Loucy (cell line): ENCODE results near the gene JOSD2.

ENCODE experiments used
- H2AFZ ChIP-seq: fragments of 200-600 bp; sonication (generic); 2 replicates; pipeline ENCODE4 v1.6.0; 2016; ENCODE audit warnings: antibody characterized with exemption, mild to moderate bottlenecking, low read length, moderate library complexity
- H3F3A ChIP-seq: fragments of 200-600 bp; 2 replicates; pipeline ENCODE4 v1.6.0; 2016; ENCODE audit warnings: antibody characterized with exemption, low read depth, mild to moderate bottlenecking
- H3K27me3 ChIP-seq: fragments of 200-600 bp; sonication (generic); 2 replicates; pipeline ENCODE4 v1.6.1; 2014; ENCODE audit warnings: low read length, mild to moderate bottlenecking; ENCODE audit not compliant: insufficient read depth, poor library complexity, severe bottlenecking
- H3K36me3 ChIP-seq: fragments of 200-600 bp; sonication (generic); 2 replicates; pipeline ENCODE4 v1.6.1; 2016; ENCODE audit warnings: low read length; ENCODE audit not compliant: insufficient read depth
- H3K4me1 ChIP-seq: fragments of 200-600 bp; sonication (generic); 2 replicates; pipeline ENCODE4 v1.5.1; 2014; ENCODE audit warnings: low read length, mild to moderate bottlenecking; ENCODE audit not compliant: insufficient read depth, poor library complexity, severe bottlenecking
- H3K4me2 ChIP-seq: fragments of 200-600 bp; sonication (generic); 2 replicates; pipeline ENCODE4 v1.6.0; 2014; ENCODE audit warnings: antibody characterized with exemption, low read length, low read depth, mild to moderate bottlenecking; ENCODE audit not compliant: poor library complexity, severe bottlenecking
- H3K4me3 ChIP-seq: fragments of 200-600 bp; sonication (generic); 2 replicates; pipeline ENCODE4 v1.5.1; 2014; ENCODE audit warnings: low read length, mild to moderate bottlenecking, mixed read lengths; ENCODE audit not compliant: poor library complexity, severe bottlenecking
- H3K79me2 ChIP-seq: fragments of 200-600 bp; sonication (generic); 2 replicates; pipeline ENCODE4 v1.6.1; 2014; ENCODE audit warnings: low read length; ENCODE audit not compliant: insufficient read depth
- H3K9ac ChIP-seq: fragments of 200-600 bp; sonication (generic); 2 replicates; pipeline ENCODE4 v1.6.0; 2014; ENCODE audit warnings: mild to moderate bottlenecking, low read depth, low read length, moderate library complexity; ENCODE audit not compliant: poor library complexity, severe bottlenecking
- H3K9me2 ChIP-seq: fragments of 200-600 bp; sonication (generic); replicated peaks from 2 replicates; pipeline ENCODE4 v1.6.1; 2016; ENCODE audit warnings: low read depth, low read length, mixed read lengths
- H3K9me3 ChIP-seq: fragments of 200-600 bp; sonication (generic); 2 replicates; pipeline ENCODE4 v1.6.1; 2014; ENCODE audit warnings: mild to moderate bottlenecking, antibody characterized with exemption, low read length, low read depth; ENCODE audit not compliant: insufficient read depth
- H4K20me1 ChIP-seq: fragments of 200-600 bp; sonication (generic); 2 replicates; pipeline ENCODE4 v1.6.0; 2014; ENCODE audit warnings: antibody characterized with exemption, low read length, mild to moderate bottlenecking; ENCODE audit not compliant: insufficient read depth, poor library complexity, severe bottlenecking
- EZH2phosphoT487 ChIP-seq: fragments of 200-600 bp; IDR thresholded peaks from 2 replicates; pipeline ENCODE4 v1.6.1; 2018; ENCODE audit warnings: antibody characterized with exemption, mild to moderate bottlenecking, moderate library complexity, borderline replicate concordance
- TF ChIP-seq, protein P1 (sequence below): fragments of 200-600 bp; sonication (generic); conservative IDR thresholded peaks from 2 replicates; pipeline ENCODE4 v1.5.1; 2014; ENCODE audit warnings: mild to moderate bottlenecking, antibody characterized with exemption, low read length

The JOSD2 gene

GRCh38 chr19:50497022-50497405 lies 14.0 kb downstream of the JOSD2 start:
- Histone ChIP-seq H3K4me2 (no peak overlapping the region), H3K27me3 (peaks cover 4% of the 10 kb centered on the region), H3F3A (no peaks in the 10 kb centered on the region), H3K4me3 (no peak overlapping the region), H3K36me3 (no peaks in the 10 kb centered on the region), H2AFZ (no peak overlapping the region), H3K9me2 (no peaks in the 10 kb centered on the region), H3K9ac (no peak overlapping the region), H3K4me1 (no peaks in the 10 kb centered on the region), H3K9me3 (no peaks in the 10 kb centered on the region), H4K20me1 (no peaks in the 10 kb centered on the region), H3K79me2 (no peaks in the 10 kb centered on the region)
- TF ChIP-seq EZH2phosphoT487, result no peak
- TF ChIP-seq, protein P1, sequence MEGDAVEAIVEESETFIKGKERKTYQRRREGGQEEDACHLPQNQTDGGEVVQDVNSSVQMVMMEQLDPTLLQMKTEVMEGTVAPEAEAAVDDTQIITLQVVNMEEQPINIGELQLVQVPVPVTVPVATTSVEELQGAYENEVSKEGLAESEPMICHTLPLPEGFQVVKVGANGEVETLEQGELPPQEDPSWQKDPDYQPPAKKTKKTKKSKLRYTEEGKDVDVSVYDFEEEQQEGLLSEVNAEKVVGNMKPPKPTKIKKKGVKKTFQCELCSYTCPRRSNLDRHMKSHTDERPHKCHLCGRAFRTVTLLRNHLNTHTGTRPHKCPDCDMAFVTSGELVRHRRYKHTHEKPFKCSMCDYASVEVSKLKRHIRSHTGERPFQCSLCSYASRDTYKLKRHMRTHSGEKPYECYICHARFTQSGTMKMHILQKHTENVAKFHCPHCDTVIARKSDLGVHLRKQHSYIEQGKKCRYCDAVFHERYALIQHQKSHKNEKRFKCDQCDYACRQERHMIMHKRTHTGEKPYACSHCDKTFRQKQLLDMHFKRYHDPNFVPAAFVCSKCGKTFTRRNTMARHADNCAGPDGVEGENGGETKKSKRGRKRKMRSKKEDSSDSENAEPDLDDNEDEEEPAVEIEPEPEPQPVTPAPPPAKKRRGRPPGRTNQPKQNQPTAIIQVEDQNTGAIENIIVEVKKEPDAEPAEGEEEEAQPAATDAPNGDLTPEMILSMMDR, result no peak

DNA sequence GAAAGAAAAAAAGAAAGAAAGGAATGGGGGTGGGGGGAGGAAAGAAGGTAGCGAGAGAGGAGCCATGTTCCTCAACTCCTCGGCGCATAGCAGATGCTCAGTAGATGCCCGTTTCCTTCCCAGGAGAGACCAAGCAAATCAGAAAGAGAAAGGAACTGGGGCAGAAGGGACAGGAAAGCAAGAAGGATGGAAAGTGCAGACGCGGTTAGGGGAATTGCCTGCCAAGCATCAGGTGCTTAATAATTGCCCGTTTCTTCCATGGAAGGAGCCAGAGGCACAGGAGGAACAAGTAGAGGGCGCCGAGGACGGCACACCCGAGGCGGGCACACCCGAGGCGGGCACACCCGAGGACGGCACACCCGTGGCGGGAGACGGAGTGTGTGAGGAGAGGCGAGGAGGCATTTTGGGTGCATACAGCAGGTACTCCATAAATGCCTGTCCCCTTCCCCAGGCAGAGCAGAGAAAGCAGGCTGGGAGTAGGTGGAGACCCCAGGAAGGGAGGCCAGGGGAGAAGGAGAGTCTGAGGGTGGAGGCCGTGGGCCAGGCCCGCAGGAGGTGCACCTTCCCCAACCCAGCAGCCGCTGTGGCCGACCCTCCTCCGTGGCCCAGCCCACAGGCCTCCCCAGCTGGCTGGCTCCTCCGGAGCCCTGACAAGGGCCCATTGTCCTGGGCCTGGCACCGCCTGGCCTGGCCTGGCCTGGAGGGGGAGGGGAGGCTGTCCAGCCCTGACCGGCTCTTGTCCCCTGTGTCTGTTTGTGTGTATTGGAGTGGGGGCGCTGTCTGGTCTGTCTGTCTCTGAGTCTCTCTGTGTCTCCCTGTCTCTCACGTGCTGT lies 14.6 kb downstream of the JOSD2 start:
- H4K20me1 ChIP-seq, result no peaks in the 10 kb centered on the region
- no peaks in the 10 kb centered on the region for H3K79me2 ChIP-seq
- peaks cover 4% of the 10 kb centered on the region for H3K27me3 ChIP-seq
- H3K4me3 ChIP-seq, result no peak overlapping the region
- H3K9ac ChIP-seq, result no peak overlapping the region
- H3K9me2 ChIP-seq, result no peaks in the 10 kb centered on the region
- H3K4me1 ChIP-seq, result no peaks in the 10 kb centered on the region
- H3F3A ChIP-seq, result no peaks in the 10 kb centered on the region
- no peaks in the 10 kb centered on the region for H3K36me3 ChIP-seq
- H3K9me3 ChIP-seq, result peaks cover 3% of the 10 kb centered on the region; the same call in 1 of the 2 replicates
- no peak overlapping the region for H3K4me2 ChIP-seq
- H2AFZ ChIP-seq, result no peak overlapping the region
- TF ChIP-seq EZH2phosphoT487, result no peak
- TF ChIP-seq, protein P1, result no peak

GRCh38 chr19:50495020-50495531 lies 15.9 kb downstream of the JOSD2 start:
- Histone ChIP-seq H3K9me2 (no peaks in the 10 kb centered on the region), H3K4me2 (no peak overlapping the region), H3K4me3 (no peak overlapping the region), H4K20me1 (no peaks in the 10 kb centered on the region), H3K9ac (no peak overlapping the region), H3K36me3 (no peaks in the 10 kb centered on the region), H3F3A (no peaks in the 10 kb centered on the region), H3K9me3 (peaks cover 3% of the 10 kb centered on the region; the same call in 1 of the 2 replicates), H2AFZ (no peak overlapping the region), H3K27me3 (peaks cover 4% of the 10 kb centered on the region), H3K79me2 (no peaks in the 10 kb centered on the region), H3K4me1 (no peaks in the 10 kb centered on the region)
- TF ChIP-seq, protein P1, result no peak
- no peak for TF ChIP-seq EZH2phosphoT487
